Dendritic cell treated with granulocyte-macrophage colony-stimulating factor and Interleukin-4, amounts not matched to agents 40 ng/mL and 50 ng/mL, for 4 days (primary cell): Measurements from ENCODE around the gene ERGIC2.
"Not testable (repeated sequence)": the region's sequence is repeated elsewhere in the genome, so short reads cannot be mapped to it uniquely, and the experiment has no call there.

Experiments used
- H3K27ac Mint-ChIP-seq: one replicate; pipeline ENCODE4 v1.8.0; 2022; ENCODE audit warnings: mild to moderate bottlenecking, mixed read lengths
- H3K27me3 Mint-ChIP-seq: one replicate; pipeline ENCODE4 v1.8.0; 2022; ENCODE audit warnings: mild to moderate bottlenecking, mixed read lengths
- H3K36me3 Mint-ChIP-seq: one replicate; pipeline ENCODE4 v1.8.0; 2022; ENCODE audit warnings: low read depth, mixed read lengths
- H3K4me1 Mint-ChIP-seq: one replicate; pipeline ENCODE4 v1.8.0; 2022; ENCODE audit warnings: low read depth, mixed read lengths
- H3K4me3 Mint-ChIP-seq: one replicate; pipeline ENCODE4 v1.8.0; 2022; ENCODE audit warnings: mild to moderate bottlenecking, moderate library complexity, mixed read lengths
- H3K9me3 Mint-ChIP-seq: one replicate; pipeline ENCODE4 v1.8.0; 2022; ENCODE audit warnings: mixed read lengths
- intact Hi-C: fragments of 100-400 bp; cut with micrococcal nuclease; formaldehyde crosslinking; loops from one replicate; pipeline ENCODE4 v1.15.0; 2022

ERGIC2 gene

DNA sequence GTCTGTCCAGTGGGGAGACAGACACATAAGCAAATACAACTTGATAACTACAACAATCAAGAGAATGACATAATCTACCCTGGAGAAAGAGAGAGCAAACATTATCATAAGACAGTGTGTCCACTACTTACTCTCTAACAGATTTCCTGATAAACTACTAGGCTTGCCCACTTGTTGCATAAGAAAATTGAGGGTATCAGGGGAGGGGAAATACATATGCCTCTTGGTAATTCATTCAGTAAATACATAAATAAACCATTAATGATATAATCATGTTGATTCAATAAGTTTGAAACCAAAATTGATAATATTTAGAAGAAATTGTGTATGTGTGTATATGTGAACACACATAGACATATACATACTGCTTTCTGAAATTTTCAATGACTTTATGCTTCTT is 76.6 kb downstream of the ERGIC2 start:
- Mint-ChIP-seq H3K36me3 (no peaks in the 10 kb centered on the region), H3K4me1 (peaks cover 6% of the 10 kb centered on the region), H3K27ac (no peak overlapping the region), H3K27me3 (peaks cover 14% of the 10 kb centered on the region), H3K4me3 (no peak overlapping the region), H3K9me3 (no peaks in the 10 kb centered on the region)
- intact Hi-C loops: no loop called here

DNA sequence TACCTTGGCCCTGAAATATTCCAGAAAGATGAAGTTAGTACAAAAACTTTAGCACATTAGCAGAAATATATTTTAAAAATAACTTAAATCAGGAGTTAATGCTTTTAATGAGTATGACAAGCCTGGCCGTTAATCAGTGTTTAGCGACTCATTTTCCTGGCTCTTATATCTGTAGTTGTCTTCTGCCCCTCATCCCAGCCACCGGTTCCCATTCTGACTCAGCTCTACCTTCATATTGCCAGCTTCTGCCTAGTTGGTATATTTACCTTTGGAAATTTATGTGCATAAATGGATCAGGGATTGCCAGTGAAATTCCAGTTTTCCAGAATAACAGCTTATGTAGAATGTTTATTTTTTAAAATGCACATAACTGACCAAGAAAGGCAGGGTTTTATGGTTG is 79.9 kb downstream of the ERGIC2 start:
- Mint-ChIP-seq H3K27ac (no peak overlapping the region), H3K4me1 (peaks cover 6% of the 10 kb centered on the region), H3K9me3 (no peaks in the 10 kb centered on the region), H3K4me3 (no peak overlapping the region), H3K27me3 (peaks cover 14% of the 10 kb centered on the region), H3K36me3 (no peaks in the 10 kb centered on the region)
- intact Hi-C loops: no loop called here

DNA sequence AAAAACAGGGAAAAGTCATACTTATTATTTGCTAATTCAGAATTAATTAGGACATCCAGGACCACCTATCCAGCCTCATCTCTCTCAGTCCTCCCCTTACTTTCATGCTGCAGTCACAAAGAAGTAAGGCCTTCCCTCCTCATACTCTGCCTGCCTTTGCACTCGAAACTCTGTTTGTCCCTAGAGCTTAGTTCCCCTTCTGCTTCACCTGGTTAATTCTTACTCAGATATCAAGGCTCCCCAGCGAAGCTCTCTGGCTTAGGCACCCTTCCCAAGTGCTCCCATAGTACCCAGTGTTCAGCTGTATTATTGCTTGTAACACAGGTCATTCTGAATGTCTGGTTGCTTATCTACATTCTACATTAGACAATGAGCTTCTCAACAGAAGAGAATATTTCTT is 81.3 kb downstream of the ERGIC2 start:
- no peak overlapping the region for H3K4me3 Mint-ChIP-seq
- intact Hi-C loops: no loop called here
- H3K27me3 Mint-ChIP-seq: peaks cover 14% of the 10 kb centered on the region
- no peak overlapping the region for H3K27ac Mint-ChIP-seq
- no peaks in the 10 kb centered on the region for H3K36me3 Mint-ChIP-seq
- H3K9me3 Mint-ChIP-seq: no peaks in the 10 kb centered on the region
- peaks cover 6% of the 10 kb centered on the region for H3K4me1 Mint-ChIP-seq

DNA sequence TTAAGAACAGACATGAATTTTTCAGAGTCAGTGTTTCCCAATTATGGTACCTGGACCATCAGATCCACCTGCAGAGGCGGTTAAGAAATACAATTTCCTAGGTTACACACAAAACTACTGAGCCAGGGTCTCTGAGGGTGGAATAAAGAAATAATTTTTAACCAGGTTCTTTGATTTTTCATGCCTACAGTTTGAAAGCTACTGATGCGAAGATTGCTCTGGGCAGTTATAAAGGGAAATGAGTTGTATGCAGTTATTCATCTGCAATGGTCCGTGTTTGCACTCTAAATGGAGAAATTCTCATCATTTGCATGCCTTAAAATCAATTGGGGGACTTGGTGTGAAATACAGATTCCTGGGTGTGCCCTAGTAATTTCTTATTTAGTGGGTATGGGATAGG is 89.7 kb downstream of the ERGIC2 start:
- H3K36me3 Mint-ChIP-seq: no peaks in the 10 kb centered on the region
- peaks cover 5% of the 10 kb centered on the region for H3K27me3 Mint-ChIP-seq
- intact Hi-C loops: no loop called here

DNA sequence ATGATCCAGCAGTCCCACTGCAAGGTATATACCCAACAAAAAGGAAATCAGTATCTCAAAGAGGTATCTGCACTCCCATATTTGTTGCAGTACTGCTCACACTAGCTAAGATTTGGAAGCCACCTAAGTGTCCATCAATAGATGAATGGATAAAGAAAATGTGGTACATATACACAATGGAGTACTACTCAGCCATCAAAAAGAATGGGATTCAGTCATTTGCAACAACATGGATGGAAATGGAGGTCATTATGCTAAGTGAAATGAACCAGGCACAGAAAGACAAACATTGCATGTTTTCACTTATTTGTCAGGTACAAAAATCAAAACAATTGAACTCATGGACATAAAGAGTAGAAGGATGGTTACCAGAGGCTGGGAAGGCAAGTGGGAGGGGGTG is 90.5 kb downstream of the ERGIC2 start:
- H3K27ac Mint-ChIP-seq, intact Hi-C loops, H3K4me3 Mint-ChIP-seq, H3K27me3 Mint-ChIP-seq, H3K4me1 Mint-ChIP-seq, H3K36me3 Mint-ChIP-seq: not testable (repeated sequence)
- peaks cover 16% of the 10 kb centered on the region for H3K9me3 Mint-ChIP-seq

More for the DNA sequence above, 89.7 kb downstream of the ERGIC2 start:
- Mint-ChIP-seq H3K9me3 (peaks cover 16% of the 10 kb centered on the region), H3K27ac (no peak overlapping the region), H3K4me1 (no peaks in the 10 kb centered on the region), H3K4me3 (no peak overlapping the region)

DNA sequence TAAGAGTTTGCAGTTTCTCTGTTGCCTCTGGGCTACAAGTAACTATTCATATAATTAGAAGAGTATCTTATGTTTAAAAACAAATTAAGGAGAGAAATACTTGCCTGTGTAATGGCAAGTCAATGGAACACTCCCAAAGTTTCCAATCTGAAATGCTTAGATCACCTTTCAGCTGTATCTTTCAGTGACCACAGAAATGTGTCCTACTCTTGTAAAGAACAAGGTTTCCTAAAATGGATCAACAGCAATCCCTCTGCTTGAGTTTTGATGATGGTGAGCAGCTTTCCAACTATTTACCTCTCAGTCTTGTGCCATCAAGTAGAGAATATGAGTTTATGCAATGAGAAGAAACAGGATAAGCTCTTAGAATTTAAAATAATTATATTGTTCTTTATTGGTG is 92.9 kb downstream of the ERGIC2 start:
- Mint-ChIP-seq H3K27me3 (peaks cover 5% of the 10 kb centered on the region), H3K36me3 (no peaks in the 10 kb centered on the region), H3K9me3 (peaks cover 16% of the 10 kb centered on the region), H3K4me3 (no peak overlapping the region), H3K4me1 (no peaks in the 10 kb centered on the region), H3K27ac (no peak overlapping the region)
- intact Hi-C loops: no loop called here

DNA sequence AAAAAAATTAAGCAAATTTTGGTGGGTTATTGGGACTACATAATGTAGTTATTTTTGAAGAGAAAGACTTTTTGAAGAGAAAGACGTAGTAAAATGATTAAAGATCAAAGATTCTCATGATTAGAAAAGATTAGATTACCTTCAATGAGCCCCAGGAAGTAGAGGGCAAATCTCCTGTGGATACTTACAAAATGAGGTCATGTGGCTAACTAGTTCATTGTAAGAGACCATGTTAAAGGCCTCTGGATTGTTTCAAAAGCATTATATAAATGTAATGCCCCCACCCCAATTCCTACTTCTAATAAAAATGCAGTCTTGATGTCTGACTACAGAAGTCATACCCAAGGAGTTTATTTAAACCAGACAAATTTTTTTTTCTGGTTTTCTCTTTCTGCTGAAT is 93.3 kb downstream of the ERGIC2 start:
- intact Hi-C loops: no loop called here
- Mint-ChIP-seq H3K4me3 (no peak overlapping the region), H3K9me3 (peaks cover 16% of the 10 kb centered on the region), H3K4me1 (no peaks in the 10 kb centered on the region), H3K27ac (no peak overlapping the region), H3K36me3 (no peaks in the 10 kb centered on the region), H3K27me3 (peaks cover 5% of the 10 kb centered on the region)
